Left colon (tissue), 2 donors: ENCODE results near the gene LDLR. TPM values are rescaled to one million over a fixed set of nuclear protein-coding genes. Genes with fewer than 3 reads are reported as not detected.
A peak's percentile ranks its signal among the peaks of the same experiment; 100 is the strongest.
"Not testable (repeated sequence)": the region's sequence is repeated elsewhere in the genome, so short reads cannot be mapped to it uniquely, and the experiment has no call there.

Source experiments
- ATAC-seq: fragments of 200-7000 bp; cut with Tn5 transposase; one replicate; pipeline ENCODE4 v1.9.1; 2020; ENCODE audit warnings: mild to moderate bottlenecking, moderate library complexity
- DNase-seq, 2 donors: peaks; one replicate each; pipeline ENCODE4 v3.0.0-alpha.2; 2020
- intact Hi-C, 2 donors: fragments of 100-400 bp; cut with DNase I in 1 of 2; cut with micrococcal nuclease in 1 of 2; formaldehyde crosslinking; loops; one replicate each; pipeline versions ENCODE4 v1.11.2 to v1.14.0; 2022; cut with DNase I, micrococcal nuclease
- total RNA-seq, 2 donors: library from RNA; stranded (reverse); fragmentation: NEBNext Ultra II Directional; extraction: Animal tissue kit (Norgen Biotek cat#: 25700); gene quantifications; one replicate each; pipeline ENCODE4 v1.2.1, GENCODE V29; 2021
- donor health status: DM: no; HTN: no; CAD: no.
- donor health status: DM: yes; HTN: yes; CAD: no.

The LDLR gene
- total RNA-seq, 2 donors from 2014 or later = 122 to 224 TPM

DNA sequence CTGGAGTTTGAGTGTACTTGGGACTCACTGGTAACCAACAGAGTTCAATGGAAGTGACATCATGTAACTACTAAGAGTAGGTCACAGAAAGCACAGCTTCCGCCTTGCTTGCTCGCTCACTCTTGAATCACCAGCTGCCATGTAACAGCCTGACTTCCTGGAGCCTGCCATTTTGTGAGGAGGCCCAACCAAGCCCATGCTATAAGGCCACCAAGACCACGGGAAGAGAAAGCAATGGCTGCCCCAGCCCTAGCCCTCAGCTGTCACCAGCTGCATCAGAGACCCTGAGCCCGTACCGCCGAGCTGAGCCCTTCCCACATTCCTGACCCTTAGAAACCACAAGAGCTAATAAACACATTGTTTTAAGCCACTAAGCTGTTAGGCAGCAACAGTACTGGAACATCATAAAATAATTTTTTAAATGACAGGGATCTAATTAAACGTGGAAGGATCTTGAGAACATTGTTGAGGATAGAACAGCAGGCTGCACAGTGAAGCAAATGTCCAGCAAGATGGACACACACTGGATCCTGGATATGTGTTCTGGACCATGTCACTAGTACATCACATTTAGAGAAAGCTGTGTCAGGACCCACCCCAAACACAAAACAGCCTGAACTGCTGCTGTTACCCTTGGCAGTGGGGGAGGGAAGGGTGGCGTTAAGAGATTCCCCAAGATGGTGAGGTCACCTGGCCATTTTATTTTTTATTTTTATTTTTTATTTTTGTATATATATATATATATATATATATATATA is 21.7 kb upstream of the LDLR start:
- DNase-seq (no peak), ATAC-seq (peak; percentile 10)
- intact Hi-C loops = no loop called here

DNA sequence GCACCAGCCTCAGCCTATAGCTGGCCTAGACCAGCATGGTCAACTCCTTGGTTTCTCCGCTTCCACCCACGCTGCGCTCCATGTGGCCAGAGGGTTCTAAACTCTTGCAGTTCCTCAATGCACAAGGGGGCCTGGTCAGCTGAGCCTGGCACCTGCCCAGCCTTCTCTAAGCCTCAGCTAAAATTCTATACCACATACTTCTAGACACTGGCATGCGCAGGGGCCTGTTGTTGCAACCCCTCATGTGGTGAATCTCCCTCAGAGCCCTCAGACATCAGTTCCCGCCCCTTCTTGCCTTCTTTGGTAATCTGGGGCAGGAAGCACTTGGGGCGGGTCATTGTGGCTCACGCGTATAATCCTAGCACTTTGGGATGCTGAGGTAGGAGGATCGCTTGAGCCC is 19.7 kb upstream of the LDLR start:
- intact Hi-C loops = no loop called here
- DNase-seq (no peak), ATAC-seq (peak; percentile 22)

DNA sequence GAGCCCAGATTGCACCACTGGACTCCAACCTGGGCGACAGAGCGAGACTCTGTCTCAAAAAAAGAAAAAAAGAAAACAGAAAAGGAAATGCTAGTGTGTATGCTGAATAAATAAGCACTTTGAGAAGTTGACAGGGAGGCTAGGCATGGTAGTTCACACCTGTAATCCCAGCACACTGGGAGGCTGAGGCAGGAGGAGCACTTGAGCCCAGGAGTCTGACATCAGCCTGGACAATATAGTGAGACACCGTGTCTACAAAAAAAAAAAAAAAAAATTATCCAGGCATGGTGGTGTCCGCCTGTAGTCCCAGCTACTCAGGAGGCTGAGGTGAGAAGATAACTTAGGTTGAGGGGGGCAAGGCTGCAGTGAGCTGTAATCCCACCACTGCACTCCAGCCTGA is 19.1 kb upstream of the LDLR start:
- intact Hi-C loops = no loop called here

DNA sequence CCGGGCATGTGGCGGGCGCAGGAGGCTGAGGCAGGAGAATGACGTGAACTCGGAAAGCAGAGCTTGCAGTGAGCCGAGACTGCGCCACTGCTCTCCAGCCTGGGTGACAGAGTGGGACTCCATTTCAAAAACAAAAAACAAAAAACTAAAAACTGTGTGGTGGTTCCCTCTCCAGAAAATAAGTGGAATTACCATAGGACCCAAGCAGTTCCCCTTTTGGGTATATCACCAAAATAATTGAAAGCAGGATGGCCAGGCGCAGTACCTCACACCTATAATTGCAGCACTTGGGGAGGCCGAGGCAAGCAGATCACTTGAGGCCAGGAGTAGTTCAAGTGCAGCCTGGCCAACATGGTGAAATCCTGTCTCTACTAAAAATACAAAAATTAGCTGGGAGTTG is 15.7 kb upstream of the LDLR start:
- ATAC-seq = no peak
- DNase-seq = no peak
- intact Hi-C loops = no loop called here

More for the DNA sequence above, 19.1 kb upstream of the LDLR start:
- DNase-seq (no peak), ATAC-seq (no peak)

DNA sequence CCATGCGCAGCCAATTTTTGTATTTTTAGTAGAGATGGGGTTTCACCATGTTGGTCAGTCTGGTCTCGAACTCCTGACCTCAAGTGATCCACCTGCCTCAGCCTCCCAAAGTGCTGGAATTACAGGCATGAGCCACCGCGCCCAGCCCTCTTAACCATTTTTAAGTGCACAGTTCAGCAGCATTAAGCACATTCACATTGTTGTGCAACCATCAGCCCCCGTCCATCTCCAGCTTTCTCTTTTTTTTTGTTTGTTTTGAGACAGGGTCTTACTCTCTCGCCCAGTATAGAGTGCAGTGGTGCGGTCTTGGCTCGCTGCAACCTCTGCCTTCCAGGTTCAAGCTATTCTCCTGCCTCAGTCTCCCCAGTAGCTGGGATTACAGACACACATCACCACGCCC is 12.5 kb upstream of the LDLR start:
- DNase-seq, intact Hi-C loops, ATAC-seq: not testable (repeated sequence)

DNA sequence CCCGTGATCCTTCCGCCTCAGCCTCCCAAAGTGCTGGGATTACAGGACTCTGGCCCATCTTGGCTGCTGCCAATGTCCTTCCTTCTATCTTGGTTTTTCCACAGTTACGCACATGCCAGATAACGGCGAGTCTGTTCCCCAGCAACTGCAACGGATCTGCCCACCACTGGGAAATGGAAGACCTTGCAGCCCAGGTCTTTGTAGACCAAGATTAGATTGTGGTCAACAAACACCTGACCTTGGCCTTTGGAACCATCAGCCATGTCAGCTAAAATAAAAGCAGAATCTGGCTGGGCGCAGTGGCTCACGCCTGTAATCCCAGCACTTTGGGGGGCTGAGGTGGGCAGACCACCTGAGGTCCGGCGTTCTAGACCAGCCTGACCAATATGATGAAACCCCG is 10.4 kb upstream of the LDLR start:
- intact Hi-C loops = no loop called here

DNA sequence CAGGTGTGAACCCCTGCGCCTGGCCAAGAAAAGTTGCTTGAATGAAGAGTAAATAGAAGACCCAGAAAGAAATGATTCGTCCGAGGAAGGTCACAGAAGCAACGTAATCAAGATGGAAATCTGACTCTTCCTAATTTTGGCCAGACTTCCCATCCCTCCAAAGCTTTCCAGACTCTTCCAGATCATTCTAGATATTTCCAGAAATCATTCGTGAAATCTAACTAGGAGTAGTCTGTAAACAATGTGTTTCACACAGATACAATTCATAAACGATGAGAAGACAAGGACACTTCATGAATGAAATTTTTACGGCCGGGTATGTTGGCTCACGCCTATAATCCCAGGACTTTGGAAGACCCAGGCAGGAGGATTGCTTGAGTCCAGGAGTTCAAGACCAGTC is 9.3 kb upstream of the LDLR start:
- ATAC-seq (no peak), DNase-seq (no peak)
- intact Hi-C loops = no loop called here

More for the DNA sequence above, 10.4 kb upstream of the LDLR start:
- DNase-seq (no peak), ATAC-seq (no peak)

DNA sequence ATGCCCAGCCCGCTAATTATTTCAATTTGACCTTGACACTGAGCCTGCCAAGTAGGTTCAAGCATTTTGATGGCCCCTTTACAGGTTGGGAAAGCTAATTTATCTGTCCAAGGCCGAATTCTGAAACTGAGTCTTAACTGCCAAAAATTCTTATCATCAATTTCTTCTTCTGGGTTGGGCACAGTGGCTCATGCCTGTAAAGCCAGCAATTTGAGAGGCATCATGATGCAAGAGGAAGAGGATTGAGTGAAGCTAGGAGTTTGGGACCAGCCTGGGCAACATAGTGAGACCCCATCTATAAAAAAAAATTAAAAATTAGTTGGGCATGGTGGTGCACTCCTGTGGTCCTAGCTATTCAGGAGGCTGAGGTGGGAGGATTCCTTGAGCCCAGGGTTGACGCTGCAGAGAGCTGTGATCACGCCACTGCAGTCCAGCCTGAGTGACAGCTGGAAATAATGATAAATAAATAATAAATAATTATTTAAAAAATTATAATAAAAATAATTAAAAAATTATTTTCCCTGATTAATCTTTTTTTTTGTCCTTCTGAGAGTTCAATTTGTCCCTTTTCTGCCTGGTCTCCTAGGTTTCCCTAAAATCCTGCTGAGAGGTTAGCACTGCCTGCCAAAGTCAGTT is 1.3 kb upstream of the LDLR start:
- intact Hi-C loops = no loop called here
- no peak for ATAC-seq
- no peak for DNase-seq

DNA sequence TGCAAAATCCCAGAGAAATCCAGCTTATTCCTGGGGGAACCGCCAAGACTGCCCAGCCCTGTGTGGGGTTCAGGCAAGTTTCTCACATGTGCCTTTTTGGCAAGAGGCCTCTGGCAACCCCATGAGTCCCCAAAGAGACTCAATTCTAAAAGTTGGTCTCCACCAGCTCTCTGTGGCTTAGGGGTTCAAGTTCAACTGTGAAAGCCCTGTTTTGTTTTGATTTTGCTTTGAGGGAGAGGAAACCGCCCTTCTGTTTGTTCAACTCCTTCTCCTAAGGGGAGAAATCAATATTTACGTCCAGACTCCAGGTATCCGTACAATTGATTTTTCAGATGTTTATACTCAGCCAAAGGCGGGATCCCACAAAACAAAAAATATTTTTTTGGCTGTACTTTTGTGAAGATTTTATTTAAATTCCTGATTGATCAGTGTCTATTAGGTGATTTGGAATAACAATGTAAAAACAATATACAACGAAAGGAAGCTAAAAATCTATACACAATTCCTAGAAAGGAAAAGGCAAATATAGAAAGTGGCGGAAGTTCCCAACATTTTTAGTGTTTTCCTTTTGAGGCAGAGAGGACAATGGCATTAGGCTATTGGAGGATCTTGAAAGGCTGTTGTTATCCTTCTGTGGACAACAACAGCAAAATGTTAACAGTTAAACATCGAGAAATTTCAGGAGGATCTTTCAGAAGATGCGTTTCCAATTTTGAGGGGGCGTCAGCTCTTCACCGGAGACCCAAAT is 583 bp upstream of the LDLR start:
- ATAC-seq (no peak), DNase-seq (no peak)
- intact Hi-C loops = no loop called here

DNA sequence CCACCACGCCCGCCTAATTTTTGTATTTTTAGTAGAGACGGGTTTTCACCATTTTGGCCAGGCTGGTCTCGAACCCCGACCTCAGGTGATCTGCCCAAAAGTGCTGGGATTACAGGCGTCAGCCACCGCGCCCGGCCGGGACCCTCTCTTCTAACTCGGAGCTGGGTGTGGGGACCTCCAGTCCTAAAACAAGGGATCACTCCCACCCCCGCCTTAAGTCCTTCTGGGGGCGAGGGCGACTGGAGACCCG is 676 bp downstream of the LDLR start:
- ATAC-seq = peak; percentile 0
- DNase-seq, intact Hi-C loops: not testable (repeated sequence)

DNA sequence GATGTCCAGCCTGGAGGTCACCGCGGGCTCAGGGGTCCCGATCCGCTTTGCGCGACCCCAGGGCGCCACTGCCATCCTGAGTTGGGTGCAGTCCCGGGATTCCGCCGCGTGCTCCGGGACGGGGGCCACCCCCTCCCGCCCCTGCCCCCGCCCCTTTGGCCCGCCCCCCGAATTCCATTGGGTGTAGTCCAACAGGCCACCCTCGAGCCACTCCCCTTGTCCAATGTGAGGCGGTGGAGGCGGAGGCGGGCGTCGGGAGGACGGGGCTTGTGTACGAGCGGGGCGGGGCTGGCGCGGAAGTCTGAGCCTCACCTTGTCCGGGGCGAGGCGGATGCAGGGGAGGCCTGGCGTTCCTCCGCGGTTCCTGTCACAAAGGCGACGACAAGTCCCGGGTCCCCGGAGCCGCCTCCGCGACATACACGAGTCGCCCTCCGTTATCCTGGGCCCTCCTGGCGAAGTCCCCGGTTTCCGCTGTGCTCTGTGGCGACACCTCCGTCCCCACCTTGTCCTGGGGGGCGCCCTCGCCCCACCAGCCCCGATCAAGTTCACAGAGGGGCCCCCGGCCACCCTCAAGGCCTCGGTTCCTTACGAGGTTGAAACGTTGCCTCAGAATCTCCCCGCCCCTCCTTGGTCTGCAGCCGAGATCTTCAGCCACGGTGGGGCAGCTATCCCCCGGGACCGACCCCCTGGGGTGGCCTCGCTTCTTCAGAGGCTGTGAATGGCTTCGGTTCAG is 1.2 kb downstream of the LDLR start:
- peak; percentile 98 to 99 for DNase-seq
- peak; percentile 73 for ATAC-seq
- intact Hi-C loops = no loop called here

DNA sequence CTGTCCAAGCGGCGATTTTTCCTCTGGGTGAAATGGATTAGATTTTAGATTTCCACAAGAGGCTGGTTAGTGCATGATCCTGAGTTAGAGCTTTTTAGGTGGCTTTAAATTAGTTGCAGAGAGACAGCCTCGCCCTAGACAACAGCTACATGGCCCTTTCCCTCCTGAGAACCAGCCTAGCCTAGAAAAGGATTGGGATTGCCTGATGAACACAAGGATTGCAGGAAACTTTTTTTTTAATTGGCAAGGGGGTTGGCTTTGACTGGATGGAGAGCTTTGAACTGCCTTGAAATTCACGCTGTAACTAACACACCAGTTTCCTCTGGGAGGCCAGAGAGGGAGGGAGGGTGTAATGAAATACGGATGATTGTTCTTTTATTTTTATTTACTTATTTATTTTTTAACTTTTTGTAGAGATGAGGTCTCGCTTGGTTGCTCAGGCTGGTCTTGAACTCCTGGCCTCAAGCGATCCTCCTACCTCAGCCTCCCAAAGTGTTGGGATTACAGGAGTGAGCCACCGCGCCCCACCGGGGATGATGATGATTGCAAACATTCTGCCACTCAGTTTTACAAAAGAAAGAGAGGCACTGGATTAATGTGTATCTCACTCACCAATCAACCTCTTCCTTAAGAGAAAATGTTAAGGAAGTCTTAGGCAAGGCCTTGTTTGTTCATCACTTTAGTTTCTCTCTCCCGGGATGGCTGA is 1.9 kb downstream of the LDLR start:
- intact Hi-C loops = no loop called here
- peak; percentile 0 for ATAC-seq

DNA sequence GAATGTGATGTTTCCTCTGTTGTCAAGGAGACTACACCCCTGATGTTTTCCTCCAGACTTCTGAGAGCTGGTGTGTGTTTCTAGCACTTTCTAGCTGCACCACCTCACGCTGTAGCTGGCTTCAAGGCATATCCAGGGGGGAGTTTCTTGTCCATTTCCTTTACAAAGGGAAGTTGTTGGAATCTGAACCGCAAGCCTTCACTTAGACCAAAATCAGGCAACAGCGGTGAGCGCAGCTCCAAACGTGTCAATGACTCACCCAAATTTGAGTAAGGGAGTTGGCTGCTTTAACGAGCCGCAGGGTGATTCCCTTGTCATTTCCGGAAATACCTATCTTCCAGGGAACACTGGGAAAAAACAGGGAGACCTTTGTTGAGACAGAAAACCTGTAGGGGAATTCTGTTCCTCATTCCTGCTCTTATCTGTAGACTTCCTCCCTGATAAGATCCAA is 2.5 kb downstream of the LDLR start:
- peak; percentile 26 for ATAC-seq
- intact Hi-C loops = no loop called here

More for the DNA sequence above, 1.9 kb downstream of the LDLR start:
- DNase-seq = no peak

DNA sequence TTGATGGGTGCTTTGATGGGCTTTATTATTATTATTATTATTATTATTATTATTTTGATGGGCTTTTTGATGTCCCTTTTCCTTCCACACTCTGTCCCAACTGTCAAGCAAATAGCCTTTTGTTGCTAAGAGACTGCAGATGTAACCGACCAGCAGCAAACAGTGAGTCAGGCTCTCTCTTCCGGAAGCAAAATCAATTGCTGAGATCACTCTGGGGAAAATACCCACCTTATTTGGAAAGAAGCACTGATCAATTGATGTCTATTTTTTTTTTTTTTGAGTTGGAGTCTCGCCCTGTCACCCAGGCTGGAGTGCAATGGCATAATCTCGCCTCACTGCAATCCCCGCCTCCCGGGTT is 2.9 kb downstream of the LDLR start:
- DNase-seq (no peak), ATAC-seq (no peak)
- intact Hi-C loops = no loop called here

More for the DNA sequence above, 2.5 kb downstream of the LDLR start:
- peak; percentile 64 to 82 for DNase-seq

DNA sequence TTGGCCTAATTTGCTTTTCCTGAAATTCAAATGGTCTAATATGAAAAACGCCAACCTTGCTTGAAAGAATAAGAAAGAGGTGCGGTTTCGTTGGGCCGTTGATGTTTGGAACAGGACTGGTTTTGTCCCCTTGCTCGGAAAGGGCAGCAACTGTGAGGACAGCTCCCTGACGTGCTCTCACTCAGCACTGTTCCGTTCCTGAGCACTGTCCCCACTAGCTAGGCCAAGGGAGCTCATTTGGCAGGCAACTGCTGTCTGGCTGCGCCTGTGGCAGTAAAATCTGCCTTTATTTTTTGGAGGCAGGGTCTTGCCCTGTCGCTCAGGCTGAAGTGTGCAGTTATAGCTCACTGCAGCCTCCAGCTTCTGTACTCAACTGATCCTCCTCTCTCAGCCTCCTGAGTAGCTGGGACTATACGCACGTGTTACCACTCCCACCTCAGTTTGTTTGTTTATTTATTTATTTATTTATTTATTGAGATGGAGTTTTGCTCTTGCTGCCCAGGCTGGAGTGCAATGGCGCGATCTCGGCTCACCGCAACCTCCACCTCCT is 4.5 kb downstream of the LDLR start:
- no peak for ATAC-seq
- DNase-seq = no peak
- intact Hi-C loops = no loop called here

DNA sequence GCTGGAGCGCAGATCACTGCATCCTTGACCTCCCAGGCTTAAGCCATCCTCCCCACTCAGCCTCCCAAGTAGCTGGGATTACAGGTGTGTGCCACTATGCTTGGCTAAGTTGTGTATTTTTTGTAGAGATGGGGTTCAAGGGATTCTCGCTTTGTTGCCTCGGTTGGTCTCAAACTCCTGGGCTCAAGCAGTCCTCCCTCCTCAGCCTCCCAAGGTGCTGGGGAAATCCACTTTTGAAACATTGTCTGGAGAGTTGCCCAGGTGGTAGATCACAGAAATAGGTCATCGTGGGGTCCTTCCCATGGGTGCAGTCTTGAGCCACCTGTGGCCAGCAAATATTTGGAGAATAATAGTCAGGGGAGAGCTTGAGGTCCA is 5.2 kb downstream of the LDLR start:
- DNase-seq (no peak), ATAC-seq (no peak)
- intact Hi-C loops = no loop called here

DNA sequence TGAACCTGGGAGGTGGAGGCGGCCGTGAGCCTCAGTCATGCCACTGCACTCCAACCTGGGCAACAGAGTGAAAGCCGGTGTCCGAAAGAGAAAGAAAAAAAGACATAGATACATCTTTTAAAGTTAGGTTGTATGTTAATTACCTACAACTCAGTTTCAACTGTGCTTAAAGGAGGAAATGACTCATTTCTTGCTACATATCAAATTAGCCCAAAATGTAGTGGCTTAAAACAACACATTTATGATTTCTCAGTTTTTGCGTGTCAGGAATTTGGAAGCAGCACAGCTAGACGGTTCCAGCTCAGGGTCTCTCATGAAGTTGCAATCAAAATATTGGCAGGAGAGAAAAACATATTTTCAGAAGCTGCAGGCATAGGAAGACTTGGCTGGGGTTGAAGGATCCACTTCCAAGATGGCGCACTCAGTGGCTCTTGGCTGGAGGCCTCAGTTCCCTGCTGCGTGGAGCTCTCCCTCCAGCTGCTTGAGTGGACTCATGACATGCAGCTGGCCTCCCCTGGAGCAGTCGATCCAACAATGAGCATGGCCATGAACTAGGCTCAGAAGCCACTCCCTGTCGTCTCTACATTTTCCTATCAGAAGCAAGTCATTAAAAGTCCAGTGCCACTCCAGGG is 7.1 kb downstream of the LDLR start:
- ATAC-seq = no peak
- DNase-seq = no peak
- intact Hi-C loops = no loop called here

DNA sequence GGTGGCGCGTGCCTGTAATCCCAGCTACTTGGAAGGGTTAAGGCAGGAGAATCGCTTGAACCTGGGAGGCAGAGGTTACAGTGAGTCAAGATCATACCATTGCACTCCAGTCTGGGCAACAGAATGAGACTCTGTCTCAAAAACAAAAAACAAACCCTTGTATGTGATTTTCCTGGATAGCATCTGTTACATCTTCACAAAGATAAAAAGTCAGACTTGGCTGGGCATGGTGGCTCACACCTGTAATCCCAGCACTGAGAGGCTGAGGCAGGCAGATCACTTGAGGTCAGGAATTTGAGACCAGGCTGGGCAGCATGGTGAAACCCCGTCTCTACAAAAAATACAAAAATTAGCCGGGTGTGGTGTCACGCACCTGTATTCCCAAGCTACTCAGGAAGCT is 8.1 kb downstream of the LDLR start:
- ATAC-seq, DNase-seq, intact Hi-C loops: not testable (repeated sequence)
